ENCODE data around the gene RNF220. TPM values are rescaled to one million over a fixed set of nuclear protein-coding genes. Genes with fewer than 3 reads are reported as not detected.

RNF220 gene
- total and polyA plus RNA-seq, 9 of the 15 experiments (the other 6 are each of a cell fraction or from before 2014, with no cell fraction given) = 5.1 to 117 (median 66.9) TPM

- Histone ChIP-seq H3K4me3 (no peak overlapping the region), H3K4me1 (replicated peaks in 1 of 2; ENCODE audit: control insufficient read depth in 2 of 2, insufficient read depth in 2 of 2, low read length in 2 of 2) (peaks cover 0 to 6% of the 10 kb centered on the region in 2 experiments; a peak in 1 of 5 replicates), H3K27ac (ENCODE audit: extremely low read depth, low read depth, low read length) (no peak overlapping the region), H3K79me2 (ENCODE audit: control insufficient read depth, insufficient read depth, low read length) (no peaks in the 10 kb centered on the region), H2AFZ (ENCODE audit: low read depth, low read length) (no peak overlapping the region), H3K4me2 (ENCODE audit: insufficient read depth, low read length) (no peak overlapping the region), H3K27me3 (ENCODE audit: control insufficient read depth in 2 of 2, insufficient read depth in 2 of 2, low read length in 2 of 2) (peaks cover 56 to 64% of the 10 kb centered on the region in 2 experiments), H3K9me1 (ENCODE audit: control insufficient read depth, insufficient read depth, low read length) (no peaks in the 10 kb centered on the region), H3K9ac (ENCODE audit: insufficient read depth in 1 of 2, low read depth in 2 of 2, low read length in 2 of 2) (peak overlapping the region in 1 of 2 experiments; percentile 40; a peak in 1 of 4 replicates), H4K20me1 (replicated peaks; ENCODE audit: control insufficient read depth, insufficient read depth, low read length) (0 out of 2 replicates have a peak, but pooled peaks cover 5% of the 10 kb centered on the region), H3K9me3 (replicated peaks; ENCODE audit: control insufficient read depth, insufficient read depth, low read depth, low read length) (no peaks in the 10 kb centered on the region), H3K36me3 (ENCODE audit: control insufficient read depth, insufficient read depth, low read length) (no peaks in the 10 kb centered on the region)
- ChIA-PET CTCF (ENCODE audit: low intra/inter-chr PET ratio) (no interaction called here), POLR2A (interaction anchor here (0.5 to 4.7 kb wide), 6 partner anchors 11 to 135 kb away, joined by 3 to 21 read pairs (median 3); no protein-coding TSS in a partner anchor)
- 0 out of 6 replicates have a peak, but pooled peaks of 1 of the 3 experiments have one; percentile 16 for TF ChIP-seq CTCF (IDR thresholded peaks at IDR 0.05 in 2 of 3, conservative IDR thresholded peaks at IDR 0.05 in 1 of 3; ENCODE audit: insufficient read depth in 2 of 3, low read depth in 1 of 3, low read length in 3 of 3)
- peak; percentile 62 for TF ChIP-seq CEBPB (tag; IDR thresholded peaks at IDR 0.05)
- peak; percentile 25; the same call in 1 of the 2 replicates for TF ChIP-seq CEBPG (CRISPR knock-in tag; IDR thresholded peaks at IDR 0.05)
- peak; percentile 59 to 64; a peak in 3 of 4 replicates for TF ChIP-seq CEBPG (tag; conservative IDR thresholded peaks at IDR 0.05 in 1 of 2, IDR thresholded peaks at IDR 0.05 in 1 of 2)
- no peak for TF ChIP-seq SREBF2 (CRISPR knock-in tag; IDR thresholded peaks at IDR 0.05)
- no peak for TF ChIP-seq ZNF23 (CRISPR knock-in tag; IDR thresholded peaks at IDR 0.05)
- TF ChIP-seq KAT7 (CRISPR knock-in tag; IDR thresholded peaks at IDR 0.05; ENCODE audit: borderline replicate concordance) = no peak
- peak; percentile 64; the same call in 1 of the 2 replicates for TF ChIP-seq ATF3 (IDR thresholded peaks at IDR 0.05)
- no peak for TF ChIP-seq ATF3 (CRISPR knock-in tag; conservative IDR thresholded peaks at IDR 0.05)
- TF ChIP-seq ID3 (CRISPR knock-in tag; IDR thresholded peaks at IDR 0.05) = no peak
- TF ChIP-seq ID3 (tag; IDR thresholded peaks at IDR 0.05) = no peak
- no peak for TF ChIP-seq NELFE (IDR thresholded peaks at IDR 0.05; ENCODE audit: insufficient read depth, insufficient read length)
- no peak for TF ChIP-seq NCOA6 (IDR thresholded peaks at IDR 0.05)
- TF ChIP-seq RBM14 (IDR thresholded peaks at IDR 0.05; ENCODE audit: borderline replicate concordance, insufficient read depth, low read depth, low read length) = no peak
- in situ Hi-C loops (cut with MboI) (no loop called here), intact Hi-C loops (cut with micrococcal nuclease) (no loop called here)
- WGBS (ENCODE audit: insufficient coverage, low coverage, missing lambda C conversion rate) = 5% methylated on average over 14 of the region's 15 CpGs
- no peak for FAIRE-seq
- peak in 2 of 4 experiments; percentile 65 to 68 for DNase-seq (ENCODE audit: extremely low read depth in 1 of 4, low spot score in 3 of 4)
- no TSS peak for BruUV-seq (replicated peaks)
- ATAC-seq = peak; percentile 59
These were observed 138.1 kb downstream of the RNF220 start for GRCh38 chr1:44543064-44543744.

All from K562 (cell line).